Keratinocyte (primary cell): Measurements from ENCODE around the gene CDH8.

Experiments
- EZH2 ChIP-seq: IDR thresholded peaks from one replicate; pipeline ENCODE4 v1.6.1; 2012; ENCODE audit warnings: inconsistent platforms, mild to moderate bottlenecking, low read length, moderate library complexity
- TF ChIP-seq, protein P1 (sequence below), 3 experiments: IDR thresholded peaks in 1 of 3; conservative IDR thresholded peaks in 1 of 3; optimal IDR thresholded peaks in 1 of 3; 2 replicates in 2 of 3; 3 replicates in 1 of 3; pipeline versions ENCODE3 to v1.5.1; 2011; ENCODE audit warnings: low read length in 3 of 3, mild to moderate bottlenecking in 3 of 3, moderate library complexity in 2 of 3, control low read depth in 1 of 3, inconsistent platforms in 1 of 3; ENCODE audit not compliant: insufficient read depth in 2 of 3; ENCODE audit errors: extremely low read depth in 1 of 3

DNA sequence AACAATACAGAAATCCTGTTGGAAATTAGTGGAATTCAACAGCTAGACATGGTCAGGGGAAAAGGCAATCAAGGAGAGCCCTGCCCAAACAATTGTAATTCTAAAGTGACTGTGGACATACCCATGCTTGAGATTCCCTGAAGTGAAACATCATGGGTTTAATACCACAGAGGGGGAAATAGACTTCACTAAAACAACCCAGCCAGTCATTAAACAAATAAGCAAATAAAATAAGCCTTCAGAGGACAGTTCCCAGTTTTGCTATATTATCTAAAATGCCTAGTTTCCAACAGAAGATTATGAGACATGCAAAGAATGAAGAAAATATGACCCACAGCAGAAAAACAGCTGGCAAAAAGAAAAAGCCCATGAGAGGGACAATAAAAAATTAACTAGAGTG lies 376.3 kb downstream of the CDH8 start:
- TF ChIP-seq, protein P1, sequence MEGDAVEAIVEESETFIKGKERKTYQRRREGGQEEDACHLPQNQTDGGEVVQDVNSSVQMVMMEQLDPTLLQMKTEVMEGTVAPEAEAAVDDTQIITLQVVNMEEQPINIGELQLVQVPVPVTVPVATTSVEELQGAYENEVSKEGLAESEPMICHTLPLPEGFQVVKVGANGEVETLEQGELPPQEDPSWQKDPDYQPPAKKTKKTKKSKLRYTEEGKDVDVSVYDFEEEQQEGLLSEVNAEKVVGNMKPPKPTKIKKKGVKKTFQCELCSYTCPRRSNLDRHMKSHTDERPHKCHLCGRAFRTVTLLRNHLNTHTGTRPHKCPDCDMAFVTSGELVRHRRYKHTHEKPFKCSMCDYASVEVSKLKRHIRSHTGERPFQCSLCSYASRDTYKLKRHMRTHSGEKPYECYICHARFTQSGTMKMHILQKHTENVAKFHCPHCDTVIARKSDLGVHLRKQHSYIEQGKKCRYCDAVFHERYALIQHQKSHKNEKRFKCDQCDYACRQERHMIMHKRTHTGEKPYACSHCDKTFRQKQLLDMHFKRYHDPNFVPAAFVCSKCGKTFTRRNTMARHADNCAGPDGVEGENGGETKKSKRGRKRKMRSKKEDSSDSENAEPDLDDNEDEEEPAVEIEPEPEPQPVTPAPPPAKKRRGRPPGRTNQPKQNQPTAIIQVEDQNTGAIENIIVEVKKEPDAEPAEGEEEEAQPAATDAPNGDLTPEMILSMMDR (optimal IDR thresholded peaks at IDR 0.05 in 1 of 3, IDR thresholded peaks at IDR 0.05 in 1 of 3, conservative IDR thresholded peaks at IDR 0.05 in 1 of 3; ENCODE audit: extremely low read depth in 1 of 3, insufficient read depth in 2 of 3, low read length in 3 of 3) = no peak
- TF ChIP-seq EZH2 = no peak
